GM10248 (cell line): ENCODE results near the gene MRPL21.

Experiments used
- CTCF ChIA-PET: fragments of 300-600 bp; sonication (Branson Sonifier 250); formaldehyde crosslinking; extraction: SDS; loops from one replicate; lab custom pipeline; 2021; ENCODE audit warnings: antibody characterized with exemption; lab: Yijun Ruan, JAX
- POLR2A ChIA-PET: fragments of 350-650 bp; sonication (Branson Sonifier 250); formaldehyde crosslinking; extraction: SDS; loops from one replicate; lab custom pipeline; 2020; ENCODE audit warnings: antibody characterized with exemption; lab: Yijun Ruan, JAX
- DNase-seq: peaks from one replicate; pipeline ENCODE4 v3.0.0; 2012; ENCODE audit errors: extremely low spot score
- CTCF ChIP-seq: IDR thresholded peaks from 2 replicates; pipeline ENCODE4 v1.5.1; 2012; ENCODE audit warnings: mild to moderate bottlenecking, low read depth; ENCODE audit errors: extremely low read depth, missing control alignments, control extremely low read depth

Gene MRPL21

GRCh38 chr11:68946416-68947090 lies 42.9 kb upstream of the MRPL21 start:
- no peak for TF ChIP-seq CTCF
- ChIA-PET POLR2A (interaction anchor here (0.7 kb wide), 1 partner anchor 24 kb away, joined by 4 read pairs; no protein-coding TSS in a partner anchor), CTCF (no interaction called here)
- DNase-seq: no peak

GRCh38 chr11:68942751-68943271 lies 39.2 kb upstream of the MRPL21 start:
- POLR2A ChIA-PET: no interaction called here

GRCh38 chr11:68942095-68942620 lies 38.5 kb upstream of the MRPL21 start:
- ChIA-PET CTCF (interaction anchor here (1.3 kb wide), 1 partner anchor 148 kb away, joined by 3 read pairs; no protein-coding TSS in a partner anchor), POLR2A (no interaction called here)
- DNase-seq: no peak
- no peak for TF ChIP-seq CTCF

More at GRCh38 chr11:68942751-68943271, 39.2 kb upstream of the MRPL21 start:
- CTCF ChIA-PET: interaction anchor here (1.3 kb wide), 1 partner anchor 147 kb away, joined by 3 read pairs; no protein-coding TSS in a partner anchor
- DNase-seq: peak; percentile 56
- no peak for TF ChIP-seq CTCF

GRCh38 chr11:68941324-68942094 lies 37.9 kb upstream of the MRPL21 start:
- no peak for DNase-seq
- TF ChIP-seq CTCF: no peak
- ChIA-PET CTCF (no interaction called here), POLR2A (no interaction called here)

GRCh38 chr11:68940651-68941323 lies 37.2 kb upstream of the MRPL21 start:
- ChIA-PET POLR2A (no interaction called here), CTCF (no interaction called here)
- no peak for TF ChIP-seq CTCF
- DNase-seq: no peak
